AG09309 (cell line): ENCODE data around the gene KRTAP13-2.

Source experiments
- DNase-seq: peaks from one replicate; pipeline ENCODE4 v3.0.0-alpha.2; 2010; ENCODE audit warnings: low read depth
- H3K4me3 ChIP-seq: 2 replicates; pipeline ENCODE4 v1.5.1; 2011; ENCODE audit warnings: mild to moderate bottlenecking, low read depth, low read length, moderate library complexity; ENCODE audit not compliant: control insufficient read depth
- TF ChIP-seq, protein P1 (sequence below): IDR thresholded peaks from 2 replicates; pipeline ENCODE4 v1.5.1; 2011; ENCODE audit warnings: mild to moderate bottlenecking, low read depth, low read length, inconsistent platforms; ENCODE audit not compliant: insufficient read depth, control insufficient read depth; ENCODE audit errors: missing control alignments

KRTAP13-2 gene

DNA sequence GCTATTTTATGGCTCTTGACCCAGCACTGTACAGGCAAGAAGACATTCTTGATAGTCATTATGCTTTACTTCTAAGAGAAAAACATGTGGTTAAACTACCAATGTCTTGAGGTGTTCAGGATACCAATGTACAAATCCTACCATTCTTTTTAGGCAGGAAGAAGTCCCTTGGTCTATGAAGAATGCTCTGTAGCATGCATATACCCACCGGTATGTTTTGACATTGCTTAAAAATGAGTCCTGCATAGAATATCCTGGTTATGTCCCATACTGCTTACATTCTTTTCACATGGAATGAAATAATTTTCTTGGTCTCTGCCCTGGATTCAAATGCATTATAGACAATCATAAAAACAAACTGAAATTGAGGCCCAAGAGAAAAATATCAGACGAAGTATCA lies 39.4 kb downstream of the KRTAP13-2 start:
- TF ChIP-seq, protein P1, sequence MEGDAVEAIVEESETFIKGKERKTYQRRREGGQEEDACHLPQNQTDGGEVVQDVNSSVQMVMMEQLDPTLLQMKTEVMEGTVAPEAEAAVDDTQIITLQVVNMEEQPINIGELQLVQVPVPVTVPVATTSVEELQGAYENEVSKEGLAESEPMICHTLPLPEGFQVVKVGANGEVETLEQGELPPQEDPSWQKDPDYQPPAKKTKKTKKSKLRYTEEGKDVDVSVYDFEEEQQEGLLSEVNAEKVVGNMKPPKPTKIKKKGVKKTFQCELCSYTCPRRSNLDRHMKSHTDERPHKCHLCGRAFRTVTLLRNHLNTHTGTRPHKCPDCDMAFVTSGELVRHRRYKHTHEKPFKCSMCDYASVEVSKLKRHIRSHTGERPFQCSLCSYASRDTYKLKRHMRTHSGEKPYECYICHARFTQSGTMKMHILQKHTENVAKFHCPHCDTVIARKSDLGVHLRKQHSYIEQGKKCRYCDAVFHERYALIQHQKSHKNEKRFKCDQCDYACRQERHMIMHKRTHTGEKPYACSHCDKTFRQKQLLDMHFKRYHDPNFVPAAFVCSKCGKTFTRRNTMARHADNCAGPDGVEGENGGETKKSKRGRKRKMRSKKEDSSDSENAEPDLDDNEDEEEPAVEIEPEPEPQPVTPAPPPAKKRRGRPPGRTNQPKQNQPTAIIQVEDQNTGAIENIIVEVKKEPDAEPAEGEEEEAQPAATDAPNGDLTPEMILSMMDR, result no peak
- no peak overlapping the region for H3K4me3 ChIP-seq
- DNase-seq, result no peak

DNA sequence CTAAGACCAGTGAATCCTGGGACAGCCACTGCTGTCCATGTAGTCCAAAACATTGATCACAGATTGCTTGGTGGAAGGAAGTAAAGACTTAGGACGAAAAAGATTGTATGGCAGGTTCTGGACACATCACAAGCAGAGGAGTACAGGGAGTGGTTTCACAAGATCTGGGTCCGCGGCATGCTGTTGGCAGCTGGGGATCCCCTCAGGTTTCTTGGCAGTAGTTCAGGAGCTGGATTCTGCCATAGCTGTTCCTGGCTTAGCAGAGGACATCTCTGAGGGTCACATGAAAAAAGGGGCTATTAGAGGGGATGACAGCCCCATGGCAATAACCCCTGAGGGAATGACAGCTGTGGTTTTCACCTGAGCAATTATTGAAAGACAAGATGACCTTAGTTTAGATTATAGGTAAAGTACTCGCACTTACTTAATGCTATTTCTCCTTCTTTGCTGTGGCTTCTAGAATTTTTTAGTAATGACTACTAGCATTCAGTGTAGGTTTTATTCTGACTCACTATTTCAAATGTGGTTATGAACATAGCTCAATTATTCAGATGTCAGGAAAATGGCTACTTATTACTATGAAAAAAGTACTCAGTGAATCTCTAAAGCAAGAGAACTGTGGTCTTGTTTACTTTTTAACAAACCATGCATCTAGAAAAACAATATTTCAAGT lies 42.7 kb downstream of the KRTAP13-2 start:
- TF ChIP-seq, protein P1, result no peak
- H3K4me3 ChIP-seq, result no peak overlapping the region
- no peak for DNase-seq

DNA sequence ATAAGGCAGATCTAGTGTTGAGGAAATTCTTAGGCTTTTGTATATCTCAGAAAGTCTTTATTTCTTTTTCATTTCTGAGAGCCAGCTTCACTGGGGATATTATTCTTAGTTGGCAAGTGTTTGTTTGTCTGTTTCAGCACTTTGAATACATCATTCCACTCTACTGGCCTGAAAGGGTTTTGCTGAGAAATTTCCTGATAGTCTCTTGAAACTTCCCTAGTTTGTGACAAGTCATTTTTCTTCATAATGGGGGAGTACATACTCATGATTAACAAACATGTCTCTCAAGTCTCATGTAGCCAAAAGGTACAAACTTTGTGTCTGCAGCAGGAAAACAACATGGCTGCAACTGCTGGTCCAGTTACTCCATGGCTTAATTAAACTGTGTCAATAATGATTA lies 45.7 kb downstream of the KRTAP13-2 start:
- no peak overlapping the region for H3K4me3 ChIP-seq
- no peak for DNase-seq
- TF ChIP-seq, protein P1, result no peak
